Right renal pelvis (tissue), 4 donors: Measurements from ENCODE around the gene ALPL. TPM values are rescaled to one million over a fixed set of nuclear protein-coding genes. Genes with fewer than 3 reads are reported as not detected.

ENCODE experiments used
- DNase-seq, 4 donors: peaks; one replicate each; pipeline ENCODE4 v3.0.0-alpha.2; 2013; ENCODE audit warnings: low read depth in 4 of 4, low spot score in 3 of 4, missing footprints in 1 of 4
- polyA plus RNA-seq, 4 donors: library from polyadenylated mRNA; unstranded; fragments of 120-200 nt; gene quantifications; one replicate each; pipeline ENCODE4 v1.2.1, GENCODE V29; 2013; ENCODE audit not compliant: insufficient read length in 4 of 4

Gene ALPL
- polyA plus RNA-seq, 4 donors = 27.9 to 59.4 (median 33.8) TPM

DNA sequence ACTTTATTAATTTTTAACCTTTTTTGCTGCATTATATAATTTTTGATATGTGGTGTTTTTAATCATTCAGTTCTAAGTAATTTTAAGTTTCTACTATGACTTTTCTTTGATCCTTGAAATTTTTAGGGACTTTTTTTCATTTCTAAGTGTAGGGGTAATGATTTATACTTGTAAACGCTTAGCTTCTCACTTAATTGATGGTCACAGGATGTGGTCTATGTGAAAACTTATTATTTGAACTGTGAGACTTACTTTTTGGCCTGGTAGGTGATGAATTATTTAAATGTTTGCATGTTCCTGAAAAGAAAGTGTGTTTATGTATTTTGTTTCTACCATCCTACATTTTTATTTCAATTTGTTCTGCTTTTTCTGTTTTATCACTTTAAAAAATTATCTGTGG lies 17.2 kb downstream of the ALPL start:
- DNase-seq = no peak

DNA sequence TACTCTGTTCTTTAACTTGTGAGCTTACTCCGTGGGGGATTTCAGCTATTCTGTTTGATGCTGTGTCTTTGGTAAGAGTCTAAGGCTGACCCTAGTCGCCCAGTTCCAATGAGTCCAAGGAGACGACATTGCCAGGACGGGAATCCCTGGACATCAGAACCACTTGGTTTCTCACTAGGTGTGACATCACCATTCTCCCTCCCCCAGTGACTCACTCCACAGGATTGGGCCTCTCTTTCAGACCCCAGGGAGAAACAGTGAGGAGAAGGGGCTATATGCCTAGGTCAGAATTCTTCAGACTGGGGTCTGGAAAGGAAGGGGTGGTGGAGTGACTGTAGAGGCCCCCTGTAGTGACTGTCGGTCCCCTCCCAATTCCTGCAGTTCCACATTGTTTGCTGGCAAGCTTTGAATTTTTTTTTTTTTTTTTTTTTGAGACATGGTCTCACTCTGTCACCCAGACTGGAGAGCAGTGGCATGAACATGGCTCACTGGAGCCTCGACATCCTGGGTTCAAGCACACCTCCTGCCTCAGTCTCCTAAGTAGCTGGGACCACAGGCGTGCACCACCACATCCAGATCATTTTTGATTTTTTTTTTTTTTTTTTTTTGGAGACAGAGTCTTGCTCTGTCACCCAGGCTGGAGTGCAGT lies 21.3 kb downstream of the ALPL start:
- no peak for DNase-seq

DNA sequence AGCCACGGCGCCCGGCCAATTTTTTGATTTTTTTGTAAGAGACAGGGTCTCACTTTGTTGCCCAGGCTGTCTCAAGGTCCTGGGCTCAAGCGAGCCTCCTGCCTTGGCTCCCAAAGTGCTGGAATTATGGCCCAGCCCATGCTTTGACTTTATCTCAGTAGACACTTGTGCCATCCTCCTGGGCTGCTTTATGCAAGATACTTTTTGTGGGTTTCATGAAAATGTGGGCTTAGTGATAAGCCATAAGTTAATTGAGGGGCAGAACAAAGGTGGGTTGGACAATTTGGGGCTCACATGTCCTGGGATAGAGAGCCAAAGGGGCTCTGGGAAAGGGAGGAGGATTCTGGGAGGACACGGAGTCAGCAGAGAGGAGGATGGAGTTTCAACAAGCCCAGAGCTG lies 22.0 kb downstream of the ALPL start:
- no peak for DNase-seq

DNA sequence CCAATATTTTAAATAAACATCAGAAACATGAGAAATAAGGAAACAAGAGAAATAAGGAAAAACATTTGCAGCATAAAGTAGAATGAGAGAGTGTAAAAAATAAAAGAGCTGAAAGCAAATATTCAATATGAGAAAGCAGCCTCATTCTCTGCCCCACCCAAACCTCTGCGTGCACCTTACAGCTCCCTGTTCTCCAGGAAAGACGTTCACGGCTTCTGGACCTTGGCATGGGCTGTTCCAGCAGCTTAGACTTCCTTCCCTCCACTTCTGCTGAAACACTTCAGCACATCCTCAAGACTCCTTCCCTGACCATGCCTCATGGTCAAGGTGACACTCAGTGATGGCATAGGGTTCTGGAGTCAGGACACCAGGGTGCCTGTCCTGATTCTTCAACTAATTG lies 23.3 kb downstream of the ALPL start:
- no peak for DNase-seq

DNA sequence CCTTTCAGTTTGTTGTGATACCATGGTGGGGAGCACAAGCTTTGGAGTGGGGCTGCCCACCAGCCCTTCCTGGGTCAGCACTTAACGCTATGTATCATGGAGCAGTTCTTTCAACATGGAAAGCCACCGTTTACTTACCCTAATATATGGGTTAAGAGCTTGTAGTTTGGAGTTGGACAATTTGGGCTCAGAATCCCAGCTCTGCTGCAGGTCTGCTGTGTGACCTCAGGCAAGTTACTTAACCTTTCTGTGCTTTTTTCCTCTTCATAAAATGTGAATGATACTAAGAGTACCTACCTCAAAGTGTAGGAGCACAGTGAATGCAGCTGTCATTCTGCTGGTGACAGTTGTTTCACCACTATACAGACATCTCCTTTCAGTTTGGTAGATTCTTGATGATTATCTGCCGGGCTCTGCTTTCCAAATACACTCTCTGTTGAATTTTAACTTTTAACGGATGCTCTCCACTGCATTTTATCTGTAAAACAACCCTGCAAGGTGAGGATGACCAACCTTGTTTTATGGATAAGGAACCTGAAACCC lies 23.8 kb downstream of the ALPL start:
- no peak for DNase-seq

GRCh38 chr1:21534146-21534545 lies 24.9 kb downstream of the ALPL start:
- DNase-seq = no peak

DNA sequence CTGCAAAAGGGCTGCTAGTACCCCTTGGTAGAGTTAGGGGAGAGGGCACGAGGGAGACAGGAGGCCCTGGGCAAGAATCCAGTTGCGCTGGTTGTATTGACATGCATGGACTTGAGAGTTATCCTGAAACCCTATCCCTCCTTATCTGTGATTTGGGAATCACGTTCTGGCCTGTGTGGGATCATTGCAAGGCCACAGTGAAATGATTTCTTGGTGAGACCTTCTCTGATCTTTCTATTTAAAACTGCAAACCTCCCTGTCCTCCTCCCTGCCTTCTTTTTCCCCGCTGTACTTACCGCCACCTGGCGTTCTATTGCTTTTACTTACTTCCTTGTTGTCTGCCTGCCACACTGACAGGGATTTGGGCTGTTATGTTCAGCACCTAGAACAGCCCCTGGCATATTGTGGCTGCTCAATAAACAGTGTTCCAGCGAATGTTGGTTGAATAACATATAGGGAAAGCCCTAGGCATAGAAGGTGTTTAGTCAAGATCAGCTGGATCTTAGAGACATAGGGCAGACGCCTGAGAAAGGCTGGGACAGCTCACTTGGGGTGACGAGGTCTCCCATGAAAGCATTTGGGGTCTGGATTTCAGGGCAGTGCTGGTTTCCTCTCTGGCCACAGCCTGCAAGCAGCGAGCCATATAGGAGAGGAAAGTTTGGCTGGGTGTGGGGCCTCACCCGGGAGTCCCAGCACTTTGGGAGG lies 25.6 kb downstream of the ALPL start:
- DNase-seq = no peak

- no peak for DNase-seq
These were observed 27.0 kb downstream of the ALPL start for GRCh38 chr1:21536218-21536617.

DNA sequence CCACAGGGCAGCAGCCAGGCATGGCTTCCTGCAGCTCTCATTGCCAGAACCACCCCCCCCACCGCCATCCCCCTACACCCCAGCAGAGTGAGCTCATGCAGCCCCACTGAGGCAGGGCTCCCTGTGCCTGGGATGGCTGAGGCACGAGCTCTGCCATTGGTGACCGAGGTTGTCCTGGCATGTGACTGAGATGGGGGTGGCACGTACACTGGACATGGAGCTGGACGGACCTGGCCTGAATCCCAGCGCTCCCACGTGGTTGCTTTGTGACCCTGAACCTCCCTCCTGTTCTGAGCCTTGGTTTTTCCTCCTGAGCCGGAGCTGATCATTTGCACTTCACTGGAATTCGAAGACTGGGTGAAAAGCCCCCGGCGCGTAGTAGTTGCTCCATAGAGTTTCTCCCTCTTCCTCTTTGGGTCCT lies 28.3 kb downstream of the ALPL start:
- DNase-seq = no peak

- DNase-seq = no peak
These were observed 28.9 kb downstream of the ALPL start for GRCh38 chr1:21537932-21538630.

- no peak for DNase-seq
These were observed 30.7 kb downstream of the ALPL start for GRCh38 chr1:21539933-21540332.

DNA sequence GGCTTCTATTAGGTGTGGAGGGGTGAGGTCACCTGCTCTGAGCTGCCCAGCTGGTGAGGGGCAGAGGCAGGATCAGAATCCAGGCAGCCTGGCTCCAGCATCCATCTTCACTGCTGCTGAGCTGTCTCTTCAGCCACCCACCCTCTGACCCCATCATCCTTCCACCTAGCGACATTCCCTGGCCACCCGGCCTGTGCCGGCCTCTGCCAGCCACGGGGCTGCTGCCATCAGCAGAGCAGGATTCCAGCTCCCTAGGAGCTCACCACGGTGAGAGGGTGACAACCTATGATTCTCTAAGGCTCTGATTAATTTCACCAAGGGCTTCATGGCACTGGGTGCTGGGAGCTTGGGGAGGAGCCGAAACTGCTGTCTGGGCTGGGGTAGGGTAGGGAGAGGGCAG lies 32.1 kb downstream of the ALPL start:
- no peak for DNase-seq

DNA sequence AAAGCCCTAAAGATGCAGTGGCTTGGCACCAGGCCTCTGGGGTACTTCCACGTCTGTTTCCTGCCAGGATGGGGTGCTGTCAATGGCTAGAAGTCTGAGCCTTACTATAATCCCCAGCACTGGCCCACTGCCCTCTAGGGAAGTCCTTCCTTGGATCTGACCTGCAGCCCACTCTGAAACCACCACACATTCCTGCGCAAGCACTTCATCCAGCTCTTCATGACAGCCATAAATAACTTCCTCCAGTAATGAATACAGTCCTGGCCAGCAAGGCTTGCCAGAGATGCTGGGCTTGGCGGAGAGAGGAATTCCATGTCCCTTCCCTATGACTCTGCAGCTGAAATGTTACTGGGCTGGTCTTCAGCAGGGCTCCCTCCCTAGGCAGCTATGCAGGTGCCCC lies 32.6 kb downstream of the ALPL start:
- DNase-seq = no peak

DNA sequence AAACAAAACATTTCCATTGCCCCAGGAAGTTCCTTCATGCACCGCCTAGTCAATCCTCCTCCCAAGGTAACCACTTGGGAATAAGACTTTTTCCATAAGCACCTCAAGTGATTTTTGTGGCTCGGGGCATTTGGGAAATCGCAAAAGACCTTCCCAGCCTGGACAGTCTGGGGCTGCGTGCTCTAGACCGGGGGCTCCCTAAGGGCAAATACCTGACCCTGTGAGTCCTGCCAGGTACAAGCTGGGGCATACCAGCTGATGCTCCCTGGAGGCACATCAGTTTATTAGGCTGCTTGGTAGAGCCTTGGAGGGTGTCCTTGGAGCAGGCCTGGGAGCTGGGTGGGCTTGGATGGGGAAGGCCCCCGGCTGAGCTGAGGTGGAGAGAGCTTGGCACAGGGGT lies 34.4 kb downstream of the ALPL start:
- DNase-seq = no peak

GRCh38 chr1:21544095-21544494 lies 34.9 kb downstream of the ALPL start:
- no peak for DNase-seq

DNA sequence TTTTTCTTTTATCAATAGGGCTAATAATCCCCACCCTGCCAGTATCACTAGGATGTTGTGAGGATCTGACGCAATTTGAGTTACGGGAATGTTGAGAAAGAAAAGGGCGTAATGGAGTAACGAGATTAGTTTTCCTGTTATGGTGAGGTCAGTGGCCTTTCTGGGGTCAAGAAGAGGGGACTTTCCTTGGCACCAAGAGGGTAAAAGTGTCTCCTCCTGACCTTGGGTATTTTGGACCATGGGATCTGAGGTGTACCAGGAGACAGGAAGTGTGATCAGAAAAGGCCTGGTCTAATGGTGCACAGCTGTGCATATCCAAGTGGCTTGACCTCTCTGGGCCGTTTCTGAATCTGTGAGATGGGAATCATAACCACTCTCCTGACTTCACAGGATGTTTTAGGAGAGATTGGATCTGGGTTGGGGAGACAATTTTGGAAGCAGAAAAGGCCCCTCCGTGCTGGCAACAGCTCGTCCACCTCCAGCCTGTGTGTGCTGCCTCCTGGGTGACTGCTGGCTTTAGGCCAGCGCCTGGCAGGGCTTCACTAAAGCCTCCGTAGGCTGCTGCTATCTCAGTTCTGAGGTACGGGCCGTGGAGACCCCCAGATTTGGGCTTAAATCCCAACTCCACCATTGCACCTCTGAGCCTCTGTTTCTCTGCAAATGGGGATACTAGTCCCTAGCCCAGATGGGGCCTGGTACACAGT lies 37.1 kb downstream of the ALPL start:
- DNase-seq = no peak

- no peak for DNase-seq
These were observed 38.7 kb downstream of the ALPL start for GRCh38 chr1:21547876-21548275.

- no peak for DNase-seq
These were observed 40.9 kb downstream of the ALPL start for GRCh38 chr1:21550097-21550496.

DNA sequence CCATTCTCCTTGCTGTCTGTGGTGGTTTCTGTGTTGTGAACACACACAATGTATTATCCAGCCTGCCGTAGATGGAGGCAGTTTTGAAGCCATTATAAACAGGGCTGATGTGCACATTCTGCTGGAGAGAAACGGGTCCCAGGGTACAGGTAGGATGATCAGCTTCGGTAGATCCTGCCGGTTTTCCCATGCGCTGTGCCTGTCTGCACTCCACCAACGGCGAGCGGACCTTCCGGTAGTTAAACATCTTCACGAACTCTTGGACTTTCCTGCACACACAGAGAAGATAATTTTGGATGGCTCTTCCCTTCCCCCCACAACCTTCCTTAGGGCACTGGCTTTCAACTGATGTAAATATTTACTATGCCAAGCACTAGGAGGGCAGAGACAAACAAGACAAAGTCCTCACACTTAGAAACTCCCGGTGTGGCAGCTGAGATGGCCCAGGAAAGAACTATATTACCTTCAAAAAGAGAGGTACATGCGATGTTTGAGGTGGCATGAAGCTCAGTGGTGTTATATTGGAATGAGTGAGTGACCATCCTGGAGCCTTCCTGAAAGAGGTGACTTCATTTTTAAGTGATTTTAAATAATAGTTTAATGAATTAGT lies 41.7 kb downstream of the ALPL start:
- no peak for DNase-seq

DNA sequence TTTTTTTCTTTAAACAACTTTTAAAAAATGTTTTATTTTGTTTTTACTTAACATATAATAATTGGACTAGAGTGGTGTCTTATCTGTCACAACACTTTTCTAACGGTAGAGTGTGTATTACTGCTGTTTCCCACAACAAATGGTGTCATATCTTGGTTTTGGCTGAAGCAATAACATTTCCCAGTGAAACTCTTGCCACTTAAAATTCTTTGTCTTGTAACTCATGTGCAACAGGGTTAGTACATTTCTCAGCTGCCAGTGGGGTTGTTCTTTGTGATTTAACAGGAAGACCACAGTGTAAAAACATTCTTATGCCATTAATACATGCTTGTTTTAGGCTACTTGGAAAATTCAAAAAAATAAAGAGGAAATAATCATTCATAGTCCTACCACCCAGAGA lies 43.5 kb downstream of the ALPL start:
- DNase-seq = no peak
